Omental fat pad (tissue), 4 donors: ENCODE results near the gene KLHL35. TPM values are rescaled to one million over a fixed set of nuclear protein-coding genes. Genes with fewer than 3 reads are reported as not detected.

Source experiments
- ATAC-seq: fragments of 150-250 bp; one replicate; pipeline ENCODE4 v1.9.1; 2016; ENCODE audit warnings: mild to moderate bottlenecking, moderate library complexity; ENCODE audit not compliant: low FRiP score
- DNase-seq: peaks from one replicate; pipeline ENCODE4 v3.0.0-alpha.2; 2019; ENCODE audit warnings: low spot score
- total RNA-seq, 4 donors: library from RNA; depleted of rRNA; stranded (reverse); fragments of >200 nt; gene quantifications; one replicate each; pipeline ENCODE4 v1.1.0, GENCODE V29; 2016
- TF ChIP-seq, protein P1 (sequence below), 3 donors: fragments of 450-650 bp; IDR thresholded peaks; one replicate each; pipeline ENCODE4 v1.5.1; 2016 to 2017; ENCODE audit warnings: antibody characterized with exemption in 3 of 3, mild to moderate bottlenecking in 3 of 3, moderate library complexity in 2 of 3

KLHL35 gene
- total RNA-seq, 4 donors from 2014 or later, result 1.3 to 2.4 (median 1.8) TPM; not detected in 1

DNA sequence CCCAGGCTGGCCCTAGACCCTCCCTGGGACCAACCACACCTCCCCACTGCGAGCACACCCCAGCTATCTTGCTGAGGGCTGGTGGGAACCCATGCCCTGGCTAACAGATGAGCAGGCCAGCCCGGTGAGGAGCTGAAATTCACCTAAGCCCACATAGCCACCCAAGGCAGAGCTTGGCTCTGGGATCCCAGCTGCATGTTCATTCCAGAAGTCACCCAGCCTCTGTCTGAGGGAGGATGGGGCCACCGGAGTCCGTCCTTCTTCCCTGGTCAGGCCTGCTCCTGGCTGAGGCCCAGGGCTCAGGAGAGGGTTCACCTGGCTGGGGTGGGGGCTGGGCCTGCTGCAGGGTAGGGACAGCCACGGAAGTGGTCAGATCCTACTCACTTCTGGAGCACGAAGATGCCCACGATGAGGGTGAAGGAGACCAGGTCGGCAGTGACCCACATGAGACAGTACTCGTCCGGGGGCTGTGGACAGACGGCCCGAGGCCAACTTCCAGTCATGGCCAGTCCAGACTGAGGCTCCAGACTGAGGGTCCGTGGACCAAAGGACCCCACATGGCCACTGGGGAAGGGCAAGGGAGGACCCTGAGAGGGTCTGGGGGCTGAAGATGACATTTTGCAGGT lies 6.6 kb upstream of the KLHL35 start:
- TF ChIP-seq, protein P1, sequence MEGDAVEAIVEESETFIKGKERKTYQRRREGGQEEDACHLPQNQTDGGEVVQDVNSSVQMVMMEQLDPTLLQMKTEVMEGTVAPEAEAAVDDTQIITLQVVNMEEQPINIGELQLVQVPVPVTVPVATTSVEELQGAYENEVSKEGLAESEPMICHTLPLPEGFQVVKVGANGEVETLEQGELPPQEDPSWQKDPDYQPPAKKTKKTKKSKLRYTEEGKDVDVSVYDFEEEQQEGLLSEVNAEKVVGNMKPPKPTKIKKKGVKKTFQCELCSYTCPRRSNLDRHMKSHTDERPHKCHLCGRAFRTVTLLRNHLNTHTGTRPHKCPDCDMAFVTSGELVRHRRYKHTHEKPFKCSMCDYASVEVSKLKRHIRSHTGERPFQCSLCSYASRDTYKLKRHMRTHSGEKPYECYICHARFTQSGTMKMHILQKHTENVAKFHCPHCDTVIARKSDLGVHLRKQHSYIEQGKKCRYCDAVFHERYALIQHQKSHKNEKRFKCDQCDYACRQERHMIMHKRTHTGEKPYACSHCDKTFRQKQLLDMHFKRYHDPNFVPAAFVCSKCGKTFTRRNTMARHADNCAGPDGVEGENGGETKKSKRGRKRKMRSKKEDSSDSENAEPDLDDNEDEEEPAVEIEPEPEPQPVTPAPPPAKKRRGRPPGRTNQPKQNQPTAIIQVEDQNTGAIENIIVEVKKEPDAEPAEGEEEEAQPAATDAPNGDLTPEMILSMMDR (IDR thresholded peaks at IDR 0.05), result no peak
- no peak for DNase-seq
- ATAC-seq, result no peak

DNA sequence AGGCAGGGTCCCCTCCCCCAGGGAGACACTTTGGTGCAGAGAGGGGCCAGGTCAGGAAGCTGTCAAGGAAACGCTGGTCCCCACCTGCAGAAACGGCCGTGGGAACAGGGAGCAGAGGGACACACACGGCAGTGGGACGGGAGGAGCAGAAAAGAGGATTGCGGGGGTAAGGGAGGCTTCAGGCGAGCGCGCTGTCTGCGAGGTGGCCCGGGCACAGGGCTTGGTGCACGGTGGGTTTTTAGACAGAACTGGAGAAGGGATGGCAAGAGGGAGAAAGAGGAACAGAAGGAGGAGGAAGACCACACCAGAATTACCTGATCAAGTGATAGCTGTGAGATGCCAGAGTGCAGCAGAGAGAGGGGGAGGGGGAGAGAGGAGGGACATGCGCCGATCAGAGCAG lies 6.0 kb upstream of the KLHL35 start:
- TF ChIP-seq, protein P1 (IDR thresholded peaks at IDR 0.05), result no peak
- no peak for DNase-seq
- no peak for ATAC-seq

DNA sequence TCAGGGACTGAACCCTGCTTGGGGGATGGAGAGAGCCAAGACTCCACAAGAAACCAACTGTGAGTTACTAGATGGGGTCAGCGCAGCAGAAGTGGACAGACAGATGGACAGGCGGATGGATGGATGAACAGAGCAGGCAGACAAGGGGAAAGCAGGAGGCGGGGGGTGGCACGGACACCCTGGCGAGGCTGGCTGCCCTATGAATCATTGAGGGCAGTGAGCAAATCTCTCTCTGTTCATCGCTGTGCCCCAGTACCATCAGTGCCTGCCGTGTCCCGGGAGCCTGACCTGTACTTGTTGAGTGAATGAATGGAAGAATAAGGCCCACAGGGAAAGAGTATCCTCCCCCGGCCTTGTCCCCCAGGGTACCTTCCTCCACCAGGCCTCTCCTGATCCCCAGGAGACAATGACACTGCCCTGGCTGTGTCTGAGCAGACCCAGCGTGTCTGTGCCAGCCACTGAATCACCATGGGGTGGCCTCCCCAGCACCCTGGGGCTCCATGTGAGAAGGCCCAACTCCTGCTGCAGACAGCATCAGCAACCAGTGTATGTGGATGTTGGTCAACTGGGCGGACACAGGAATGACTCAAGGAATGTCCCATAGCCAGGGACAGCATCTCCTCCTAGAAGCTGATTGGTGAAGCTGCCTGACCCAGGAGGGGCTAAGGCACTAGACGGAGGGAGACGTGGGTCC lies 5.1 kb upstream of the KLHL35 start:
- ATAC-seq, result no peak
- DNase-seq, result no peak
- TF ChIP-seq, protein P1 (IDR thresholded peaks at IDR 0.05), result no peak

DNA sequence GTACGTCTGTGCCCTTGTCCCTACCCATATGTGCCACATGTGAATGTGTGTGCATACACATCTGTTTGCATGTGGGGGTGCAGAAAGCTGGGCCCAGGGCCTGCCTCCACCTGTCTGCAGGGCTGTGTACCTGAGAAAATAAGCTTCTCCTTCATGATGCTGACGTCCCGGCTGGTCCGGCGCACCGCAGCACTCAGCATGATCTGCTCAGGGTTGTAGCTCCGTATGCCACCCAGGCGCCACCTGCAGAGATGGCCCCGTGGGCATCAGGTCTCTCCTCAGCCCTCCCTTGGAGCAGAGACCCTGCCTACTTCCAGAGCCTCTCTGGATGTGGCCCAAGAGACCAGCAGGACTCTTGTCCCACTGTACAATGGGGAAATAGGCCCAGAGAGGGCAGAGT lies 3.8 kb upstream of the KLHL35 start:
- TF ChIP-seq, protein P1 (IDR thresholded peaks at IDR 0.05), result no peak
- DNase-seq (no peak), ATAC-seq (no peak)

DNA sequence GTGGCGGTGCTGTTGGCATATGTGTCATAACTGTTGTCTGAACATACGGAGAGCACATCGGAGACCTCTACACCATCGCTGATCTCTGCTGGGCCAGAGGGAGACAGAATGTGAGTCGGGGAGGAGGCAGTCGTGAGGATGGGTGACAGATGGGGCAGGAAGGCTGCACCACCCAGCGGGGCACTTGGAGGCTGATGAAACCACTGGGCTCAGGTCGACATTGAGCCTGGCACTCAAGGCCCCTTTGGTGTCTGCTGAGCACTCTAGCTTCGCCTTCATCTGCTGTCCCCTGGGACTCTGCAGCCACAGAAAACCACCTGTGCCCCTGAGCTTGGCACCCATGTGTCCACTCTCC lies 2.5 kb upstream of the KLHL35 start:
- ATAC-seq (no peak), DNase-seq (no peak)
- TF ChIP-seq, protein P1 (IDR thresholded peaks at IDR 0.05), result no peak

DNA sequence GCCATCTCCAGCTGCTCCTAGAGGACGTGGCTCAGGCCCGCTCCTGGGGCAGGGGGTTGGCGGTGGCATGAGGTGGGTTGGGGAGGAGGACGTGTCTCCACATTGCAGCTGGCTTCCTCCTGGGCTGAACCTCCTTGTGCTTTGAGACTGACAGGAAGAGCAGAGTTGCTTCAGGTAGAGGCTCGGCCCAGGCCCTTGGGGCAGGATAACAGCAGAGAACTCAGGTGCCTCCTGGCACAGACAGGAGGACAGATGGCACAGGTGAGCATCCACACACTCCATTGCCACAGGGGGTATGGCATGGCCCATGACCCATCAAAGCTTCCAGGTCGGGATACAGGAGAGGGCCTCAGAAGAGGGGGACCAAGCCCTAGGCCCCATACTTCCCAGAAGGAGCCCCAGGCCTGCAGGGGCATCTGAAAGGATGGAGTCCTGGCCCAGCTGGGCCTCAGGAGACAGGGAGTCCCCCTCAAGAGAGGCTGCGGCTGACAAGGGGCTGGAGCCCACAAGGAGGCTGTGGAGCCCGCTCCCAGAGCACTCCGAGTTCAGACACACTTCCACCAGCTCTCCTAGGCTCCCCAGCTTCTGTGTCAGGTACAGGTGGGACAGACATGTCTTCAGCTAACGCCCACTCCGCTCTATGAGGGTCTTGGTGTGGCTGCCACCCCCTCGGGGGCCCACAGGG lies 2.0 kb upstream of the KLHL35 start:
- ATAC-seq (no peak), DNase-seq (no peak)
- TF ChIP-seq, protein P1 (IDR thresholded peaks at IDR 0.05), result no peak
